Activated gamma-delta T cell treated with Interleukin-2 at 50 U/mL for 16 hours (primary cell): Measurements from ENCODE around the gene GPR137.

Experiments
- DNase-seq: peaks from one replicate; pipeline ENCODE4 v3.0.0-alpha.2; 2020

GPR137 gene

DNA sequence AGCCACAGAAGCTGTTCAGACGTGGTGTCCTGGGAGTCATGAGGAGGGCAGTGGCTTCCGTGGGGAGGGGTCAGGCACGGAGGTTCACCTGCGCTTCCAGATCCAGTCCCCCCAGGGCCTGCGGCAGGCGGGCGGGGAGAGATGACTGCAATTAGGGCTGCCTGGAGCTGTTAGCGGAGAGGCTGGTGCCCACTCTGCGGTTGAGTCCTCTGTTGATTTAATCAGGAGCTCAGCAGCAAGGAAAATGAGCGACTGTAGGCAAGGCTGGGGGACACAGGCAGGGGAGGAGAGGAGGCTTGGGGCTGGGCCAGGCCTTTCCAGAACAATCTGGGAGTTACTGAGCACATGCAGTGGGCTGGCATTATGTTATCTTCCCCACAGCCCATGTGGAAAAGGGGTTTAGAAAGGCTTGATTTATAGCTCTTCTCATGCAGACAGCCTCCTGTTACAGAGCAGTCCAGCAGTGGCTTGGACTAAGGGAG lies 21.2 kb upstream of the GPR137 start:
- no peak for DNase-seq

- no peak for DNase-seq
Measured at GRCh38 chr11:64265176-64266160, 20.2 kb upstream of the GPR137 start.

- no peak for DNase-seq
Measured at GRCh38 chr11:64266339-64266738, 19.3 kb upstream of the GPR137 start.

- no peak for DNase-seq
Measured at GRCh38 chr11:64267207-64267945, 18.3 kb upstream of the GPR137 start.

- DNase-seq = no peak
Measured at GRCh38 chr11:64268025-64268892, 17.4 kb upstream of the GPR137 start.

DNA sequence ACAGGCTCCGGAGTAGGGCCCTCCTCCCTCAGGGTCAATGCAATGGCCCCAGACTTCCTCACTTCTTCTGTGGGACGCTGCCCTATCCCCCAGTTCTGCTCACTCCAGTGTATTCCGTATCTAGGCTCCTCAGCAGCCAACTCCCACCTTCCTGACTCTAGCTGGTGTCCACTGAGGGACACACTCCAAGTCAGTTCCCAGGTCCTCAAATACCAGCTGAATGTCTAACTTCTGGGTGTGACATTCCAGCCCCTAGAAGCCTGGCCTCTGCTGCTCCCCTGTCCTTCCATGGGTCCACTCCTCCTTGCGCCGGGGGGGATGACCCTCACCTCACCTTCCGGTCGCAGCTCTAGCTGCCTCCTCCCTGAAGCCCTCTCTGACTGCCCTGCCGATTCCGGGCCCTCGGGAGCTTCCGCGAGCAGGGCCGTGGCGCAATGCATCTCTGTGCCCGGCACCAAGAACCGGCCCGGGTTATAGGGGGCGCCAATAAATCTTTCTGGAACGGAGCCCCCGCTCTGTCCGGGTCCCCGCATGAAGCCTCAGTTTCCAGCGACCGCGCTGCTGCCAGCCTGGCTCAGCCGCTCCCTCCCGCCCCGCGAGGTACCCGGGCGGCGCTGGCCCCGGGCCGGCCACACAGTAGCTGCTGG lies 16.6 kb upstream of the GPR137 start:
- peak; percentile 29 for DNase-seq

DNA sequence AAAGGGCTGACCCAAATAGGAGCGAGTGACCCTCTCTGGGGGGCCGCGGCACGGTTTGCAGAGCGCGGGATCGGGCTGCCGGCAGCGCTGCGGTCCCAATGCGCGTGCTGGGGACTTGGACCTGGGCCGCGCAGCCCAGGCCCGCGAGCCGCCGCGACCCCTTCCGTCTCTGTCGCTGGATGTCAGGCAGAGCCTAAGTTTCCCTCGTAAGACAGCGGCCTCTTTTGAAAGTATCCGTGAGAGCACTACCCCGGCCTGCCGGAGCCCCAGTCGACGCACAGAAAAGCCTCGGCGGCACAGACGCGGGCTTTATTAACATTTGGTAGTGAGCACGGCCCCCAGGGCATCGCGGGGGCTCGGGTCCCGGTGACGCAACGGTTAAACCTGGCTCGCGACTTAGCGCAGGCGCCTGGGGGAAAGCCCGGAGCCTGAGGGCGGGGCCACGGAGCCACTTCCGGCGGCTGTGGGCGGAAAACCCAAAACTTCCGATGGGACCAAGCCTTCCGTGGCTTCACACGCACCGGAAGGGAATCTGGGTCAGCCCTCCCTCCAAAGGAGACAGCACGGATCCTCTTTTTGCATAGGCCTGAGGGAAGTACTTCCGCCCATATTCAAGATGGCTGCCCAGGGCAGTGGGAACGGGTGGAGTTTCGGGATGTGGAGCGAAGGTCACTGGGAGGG lies 16.0 kb upstream of the GPR137 start:
- peak; percentile 97 for DNase-seq

DNA sequence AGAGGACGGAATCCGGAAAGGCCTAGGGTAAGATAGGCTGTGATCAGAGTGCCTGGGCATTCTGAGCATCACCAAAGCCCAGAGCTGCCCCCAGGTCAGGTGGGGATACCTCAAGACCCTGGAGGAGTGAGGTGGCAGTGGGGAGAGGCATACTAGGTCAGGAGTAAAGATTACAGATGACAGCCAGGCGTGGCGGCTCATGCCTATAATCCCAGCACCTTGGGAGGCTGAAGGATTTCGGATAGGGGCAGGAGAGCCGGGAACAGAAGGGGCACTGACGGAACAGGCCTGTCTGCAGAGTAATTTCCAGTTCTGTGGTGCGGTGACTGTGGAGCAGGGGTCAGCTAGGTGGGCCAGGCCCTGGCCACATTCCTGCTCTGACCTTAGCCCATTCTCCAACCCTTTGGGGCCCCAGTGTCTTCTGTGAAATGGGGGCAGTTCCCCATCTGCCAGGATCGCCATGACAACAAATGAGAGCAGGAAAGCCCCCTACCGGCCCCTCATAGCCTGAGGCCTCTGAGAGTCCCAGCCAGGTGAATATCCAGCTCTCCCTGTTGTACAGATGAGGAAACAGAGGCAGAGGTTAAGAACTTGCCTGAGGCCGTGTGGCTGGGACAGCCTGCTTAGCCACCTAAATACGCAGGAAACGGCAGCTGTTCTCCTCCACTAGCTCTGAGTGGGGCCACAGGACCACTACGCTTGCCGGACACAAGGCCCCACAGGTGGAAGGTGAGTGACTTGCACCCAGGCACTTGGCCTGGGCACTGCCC lies 10.4 kb upstream of the GPR137 start:
- no peak for DNase-seq

GRCh38 chr11:64275841-64276240 lies 9.8 kb upstream of the GPR137 start:
- DNase-seq = no peak

GRCh38 chr11:64276653-64277431 lies 8.8 kb upstream of the GPR137 start:
- no peak for DNase-seq

- no peak for DNase-seq
Measured at GRCh38 chr11:64278576-64279190, 7.0 kb upstream of the GPR137 start.

- no peak for DNase-seq
Measured at GRCh38 chr11:64281957-64282770, 3.5 kb upstream of the GPR137 start.

DNA sequence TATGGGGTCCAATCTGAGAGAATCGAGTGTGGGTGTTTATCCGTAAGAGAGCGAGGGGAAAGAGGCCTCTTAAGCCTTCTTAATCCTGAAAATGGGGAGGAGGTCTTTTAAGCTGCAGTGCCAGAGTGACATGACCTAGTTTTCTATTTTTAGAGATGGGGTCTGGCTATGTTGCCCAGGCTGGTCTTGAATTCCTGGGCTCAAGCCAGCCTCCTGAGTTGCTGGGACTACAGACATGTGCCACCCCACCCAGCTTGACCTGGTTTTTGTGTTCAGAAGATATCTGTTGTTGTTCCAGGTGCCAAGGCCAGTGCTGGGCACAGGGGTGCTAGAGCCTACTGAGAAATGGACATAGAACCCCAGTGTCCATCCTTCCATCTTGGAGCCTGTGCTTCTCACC lies 2.6 kb upstream of the GPR137 start:
- DNase-seq = no peak

GRCh38 chr11:64284048-64284961 lies 1.3 kb upstream of the GPR137 start, which contains the start of gene BAD:
Gene BAD (minus strand): TSS chr11:64284665. CDS start chr11:64284368, 297 bp downstream.
- DNase-seq = peak; percentile 92

- no peak for DNase-seq
Measured at GRCh38 chr11:64285885-64286800, 495 bp downstream of the GPR137 start.

- no peak for DNase-seq
Measured at GRCh38 chr11:64286801-64287159, 1.1 kb downstream of the GPR137 start.
